ENCODE data around the gene MYO5B.

Gene MYO5B

DNA sequence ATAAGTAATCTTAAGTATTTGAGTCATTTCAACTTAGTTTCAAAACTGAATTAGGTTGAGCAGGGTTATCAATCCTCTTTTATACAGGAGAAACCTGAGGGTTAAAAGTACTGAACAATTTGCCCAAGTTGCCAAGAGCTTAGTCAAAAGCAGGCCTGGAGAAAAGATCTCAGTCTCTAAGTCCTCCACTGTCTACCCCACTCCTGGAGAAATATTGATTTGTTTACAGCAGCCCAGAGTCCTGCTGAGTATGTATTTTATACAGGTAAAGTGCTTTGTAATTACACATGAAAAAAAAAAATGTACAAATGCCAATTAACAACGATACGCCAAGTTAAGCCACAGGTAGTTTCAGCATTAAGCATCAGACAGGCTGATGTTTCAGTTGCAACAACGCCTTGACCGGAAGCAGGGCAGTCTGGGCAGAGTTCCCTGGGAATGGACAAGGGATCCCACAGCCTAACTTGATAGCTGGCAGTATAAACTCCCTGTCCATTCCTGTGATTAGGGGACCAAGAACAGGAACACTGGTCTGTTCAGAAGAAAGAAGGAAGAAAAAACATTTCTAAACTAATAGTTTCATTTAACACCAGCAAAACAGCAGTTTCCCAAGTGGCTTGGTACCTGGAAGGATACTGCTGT lies 132.9 kb downstream of the MYO5B start:
- DNase-seq = no peak

DNA sequence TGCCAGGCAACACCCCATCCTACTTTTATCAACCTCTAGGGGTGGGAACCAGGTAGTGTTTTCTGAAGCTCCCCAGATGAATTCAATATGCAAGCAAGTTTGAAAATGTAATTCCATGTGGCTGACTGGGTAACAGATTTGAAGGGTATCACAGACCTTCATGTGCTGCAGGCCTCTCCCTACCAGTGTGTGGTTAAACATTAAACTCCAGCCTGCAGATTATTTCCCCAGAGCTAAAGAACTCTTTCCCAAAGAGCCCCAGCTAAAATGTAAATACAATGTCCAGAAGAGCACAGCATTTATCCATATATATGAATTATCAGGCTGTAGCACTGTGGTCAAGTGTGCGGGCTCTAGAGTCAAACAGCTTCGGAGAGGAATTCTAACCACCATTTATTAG lies 134.1 kb downstream of the MYO5B start:
- DNase-seq = no peak

DNA sequence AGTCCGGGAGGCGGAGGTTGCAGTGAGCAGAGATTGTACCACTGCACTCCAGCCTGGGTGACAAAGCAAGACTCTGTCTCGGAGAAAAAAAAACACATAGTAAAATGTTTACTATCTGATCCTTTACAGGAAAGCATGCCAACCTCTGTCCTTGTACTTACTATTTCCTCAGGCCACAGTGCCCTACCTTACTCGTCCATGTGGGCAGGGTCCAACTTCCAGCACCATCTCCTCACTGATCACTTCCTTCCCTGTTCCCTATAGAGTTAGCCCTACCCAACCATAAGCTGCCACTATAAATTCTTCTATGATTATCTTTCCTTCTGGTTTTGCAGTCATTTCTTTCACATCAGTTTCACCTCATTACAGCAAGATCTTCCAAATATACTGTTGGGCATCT lies 136.2 kb downstream of the MYO5B start:
- DNase-seq = no peak

DNA sequence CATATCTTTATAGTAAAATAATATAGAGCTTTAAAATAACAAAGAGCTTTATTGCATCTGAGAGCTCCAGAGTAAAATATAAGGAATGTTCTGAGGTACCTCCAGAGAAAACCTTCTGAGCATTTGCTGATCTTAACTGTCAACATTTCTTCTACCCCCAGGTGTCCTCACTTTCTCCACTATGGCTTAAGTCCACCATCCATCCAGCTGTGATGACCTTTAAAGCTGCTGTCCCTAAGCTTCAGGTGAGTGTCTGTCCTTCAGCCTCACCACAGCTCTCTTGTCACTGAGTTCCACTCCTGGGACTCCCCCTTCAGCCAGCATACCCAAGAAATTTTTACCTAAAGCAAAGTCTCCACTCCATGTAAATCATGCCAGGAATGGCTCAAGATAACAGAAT lies 137.9 kb downstream of the MYO5B start:
- DNase-seq = no peak

DNA sequence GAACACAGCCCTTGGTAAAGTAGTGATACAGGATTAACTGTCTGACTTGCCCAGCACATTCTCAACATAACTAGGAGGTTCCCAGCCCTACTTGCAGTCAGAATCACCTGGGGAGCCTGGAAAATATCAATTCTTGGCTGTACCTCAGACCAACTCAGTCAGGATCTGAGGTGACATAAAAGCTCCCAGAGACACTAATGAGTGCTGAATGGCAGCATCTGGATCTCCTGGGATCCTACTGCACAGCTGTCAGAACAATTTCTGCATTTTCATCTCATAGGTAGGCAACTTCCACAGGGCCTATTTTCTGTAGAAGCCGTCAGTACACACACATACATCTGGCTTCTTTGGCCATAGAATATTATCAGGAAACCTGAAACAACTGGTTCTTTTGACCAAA lies 138.8 kb downstream of the MYO5B start:
- DNase-seq = no peak

DNA sequence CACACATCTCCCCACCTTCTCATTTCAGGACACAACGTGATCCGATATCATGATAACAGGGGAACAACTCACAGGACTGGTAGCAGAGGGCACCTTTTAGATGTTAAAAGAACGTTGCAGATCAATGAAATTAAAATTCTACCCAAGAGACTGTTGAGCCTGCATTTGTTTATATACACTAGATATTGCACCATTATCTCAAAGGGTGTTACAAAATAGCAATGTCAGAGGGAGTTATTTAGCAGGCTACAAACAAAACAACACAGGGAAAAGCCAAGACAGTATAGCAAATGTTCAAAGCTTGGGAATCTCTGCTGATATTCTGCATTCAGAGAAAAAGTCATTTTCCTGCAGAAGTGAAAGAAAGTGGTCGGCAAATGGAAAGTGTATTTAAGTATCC lies 139.5 kb downstream of the MYO5B start:
- no peak for DNase-seq

DNA sequence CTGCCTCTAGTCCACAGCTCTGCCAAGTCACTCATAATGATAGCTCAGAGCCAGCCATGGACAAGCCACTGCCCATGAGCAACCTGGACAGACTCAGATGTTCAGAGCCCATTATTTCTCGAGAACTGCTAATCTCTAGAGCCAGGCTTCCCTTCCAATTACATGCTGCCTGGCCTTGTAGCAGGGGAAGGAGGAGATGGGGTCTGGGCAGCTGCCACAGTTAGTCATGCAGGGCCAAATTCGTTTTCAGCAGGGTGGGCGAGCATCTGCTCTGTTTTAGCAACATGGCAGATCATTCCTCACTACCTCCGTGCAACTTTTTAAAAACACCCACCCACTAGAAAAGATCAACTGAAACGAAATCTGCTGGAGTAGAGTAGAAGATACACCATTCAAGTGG lies 141.8 kb downstream of the MYO5B start:
- no peak for DNase-seq

DNA sequence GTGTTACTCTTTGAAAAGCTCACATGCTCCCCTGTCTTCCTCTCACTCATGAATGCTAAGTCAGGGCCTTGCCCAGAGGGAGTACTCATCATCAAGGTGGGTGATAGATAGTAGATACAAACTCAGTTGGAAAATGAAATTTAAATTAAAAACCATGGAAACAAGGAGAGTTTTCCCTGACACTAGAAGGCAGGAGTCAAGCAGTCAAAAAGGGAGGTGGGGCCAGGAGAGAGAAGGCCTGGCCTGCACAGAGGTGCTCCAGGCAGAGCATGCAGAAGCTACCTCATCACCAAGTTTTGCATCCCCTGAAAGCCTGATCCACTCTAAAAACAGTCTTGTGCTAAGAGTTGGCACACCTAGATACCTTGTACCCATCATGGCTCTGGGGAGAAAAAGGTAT lies 143.7 kb downstream of the MYO5B start:
- no peak for DNase-seq

DNA sequence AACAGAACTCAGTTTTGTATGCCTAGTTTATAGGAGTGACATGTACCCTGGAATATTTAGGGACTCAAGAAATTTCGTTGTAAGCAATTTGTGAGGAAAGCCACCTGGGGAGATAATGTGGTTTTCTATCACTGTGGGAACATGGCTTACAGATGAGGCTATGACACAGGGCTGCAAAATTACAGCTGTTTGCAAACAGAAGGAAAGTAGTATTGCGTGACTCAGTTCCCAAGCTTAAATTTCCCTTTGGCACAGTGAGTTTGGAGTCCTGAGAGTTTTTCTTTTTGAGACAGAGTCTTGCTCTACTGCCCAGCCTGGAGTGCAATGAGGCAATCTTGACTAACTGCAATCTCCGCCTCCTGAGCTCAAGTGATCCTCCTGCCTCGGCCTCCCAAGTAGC lies 149.8 kb downstream of the MYO5B start:
- no peak for DNase-seq

DNA sequence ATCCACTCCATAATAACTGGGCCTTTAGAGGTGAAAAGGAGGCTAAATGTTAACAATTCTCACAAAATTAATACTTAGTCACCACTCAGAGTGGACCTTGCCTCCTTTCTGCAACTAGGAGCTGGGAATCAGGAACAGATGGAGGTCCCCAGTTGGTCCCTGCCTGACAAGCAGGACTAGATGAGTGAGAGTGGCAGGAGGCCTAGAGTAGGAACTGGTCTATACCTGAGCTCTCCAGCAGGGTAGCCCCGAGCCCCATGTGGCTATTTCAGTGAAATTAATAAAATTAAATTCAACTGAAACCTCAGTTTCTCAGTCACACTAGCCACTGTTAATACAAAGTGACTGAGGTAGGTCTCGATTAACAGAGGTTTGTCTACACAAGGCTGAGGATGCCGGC lies 150.5 kb downstream of the MYO5B start:
- no peak for DNase-seq

DNA sequence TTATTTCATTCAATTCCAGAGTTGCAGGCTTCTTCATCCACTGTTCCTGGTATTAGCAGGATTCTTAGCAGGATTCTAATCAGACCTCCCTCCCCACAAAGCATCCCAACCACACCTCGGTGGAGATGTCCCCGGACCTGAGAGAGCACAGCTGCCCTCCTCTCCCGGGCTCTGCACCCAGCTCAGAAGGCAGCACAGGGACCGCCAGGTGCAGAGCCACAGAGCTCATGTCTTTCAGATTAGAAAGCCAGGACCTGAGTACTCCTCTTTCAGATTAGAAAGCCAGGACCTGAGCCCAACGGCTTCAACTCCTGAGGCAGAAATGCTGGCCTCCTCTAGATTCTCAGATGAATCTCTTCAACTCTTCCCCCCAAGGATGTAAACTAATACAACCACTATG lies 152.3 kb downstream of the MYO5B start:
- no peak for DNase-seq

DNA sequence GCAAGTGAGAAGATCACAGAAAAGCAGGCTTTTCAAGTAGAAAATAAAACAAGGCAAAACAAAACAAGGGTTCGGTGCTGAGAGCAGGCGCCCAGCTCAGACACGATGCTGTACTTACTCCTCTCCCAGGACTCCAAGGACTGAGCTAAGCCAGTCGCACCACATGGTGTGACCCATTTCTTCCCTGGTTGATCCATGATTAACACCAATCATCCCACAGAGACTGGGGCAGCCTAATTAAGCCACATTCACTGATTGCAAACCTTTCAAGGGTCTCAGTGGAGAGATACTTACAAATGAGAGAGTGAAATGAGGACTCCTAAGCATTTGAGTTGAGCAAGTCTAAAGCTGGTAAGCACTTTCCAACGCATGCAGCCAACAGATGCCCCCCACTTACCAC lies 155.2 kb downstream of the MYO5B start:
- no peak for DNase-seq

DNA sequence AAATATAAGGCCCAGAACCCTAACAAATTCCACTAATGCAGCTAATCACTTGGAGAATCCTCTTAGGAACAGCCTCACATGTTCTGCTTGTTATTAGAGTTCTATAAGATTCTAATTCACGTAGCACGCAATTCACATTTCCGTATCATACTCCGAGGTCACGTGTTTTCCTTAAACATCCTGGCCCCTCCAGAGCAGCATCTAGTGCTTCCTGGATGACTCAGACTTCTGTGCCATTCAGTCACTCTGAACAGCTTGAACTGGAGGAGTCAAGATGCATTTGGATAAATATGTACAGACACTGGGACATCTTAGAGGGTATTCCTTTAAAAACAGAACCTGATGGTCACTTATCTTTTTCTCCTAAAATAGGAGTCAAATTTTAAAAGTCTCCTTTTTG lies 156.5 kb downstream of the MYO5B start:
- peak; percentile 33 for DNase-seq

DNA sequence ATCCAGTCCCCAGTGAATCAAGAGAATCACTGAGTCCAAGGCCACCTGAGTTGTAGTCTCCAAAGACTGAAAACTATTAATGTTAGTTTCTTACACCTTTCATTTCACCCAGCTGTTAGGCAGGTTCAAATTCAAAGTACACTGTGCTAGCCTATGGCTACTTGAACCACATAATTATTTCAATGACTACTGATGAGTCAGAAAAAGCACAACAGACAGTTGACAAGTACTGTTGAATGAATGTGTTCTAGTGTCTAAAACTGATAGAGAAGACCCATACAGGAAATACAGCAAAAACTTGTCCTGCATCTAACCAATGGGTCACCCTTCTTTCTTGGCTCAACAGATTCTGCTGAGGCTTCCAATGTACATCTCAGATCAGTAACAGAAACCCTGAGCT lies 160.9 kb downstream of the MYO5B start:
- DNase-seq = no peak

DNA sequence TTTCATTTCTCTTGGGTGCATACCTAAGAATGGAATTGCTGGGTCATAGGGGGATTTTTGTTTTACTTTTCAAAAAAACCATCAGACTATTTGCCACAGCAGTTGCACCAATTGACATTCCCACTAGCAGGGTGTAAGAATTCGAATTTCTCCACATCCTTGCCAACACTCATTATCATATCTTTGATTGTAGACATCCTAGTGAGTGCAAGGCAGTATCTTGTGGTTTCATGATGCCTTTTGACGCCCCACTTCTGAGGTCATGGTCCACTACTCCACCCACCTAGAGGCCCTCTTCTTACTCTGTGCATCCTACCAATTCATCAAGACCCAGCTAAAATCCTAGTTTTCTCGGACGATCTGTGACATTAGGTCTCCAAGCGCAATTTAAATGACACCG lies 161.9 kb downstream of the MYO5B start:
- DNase-seq = no peak

DNA sequence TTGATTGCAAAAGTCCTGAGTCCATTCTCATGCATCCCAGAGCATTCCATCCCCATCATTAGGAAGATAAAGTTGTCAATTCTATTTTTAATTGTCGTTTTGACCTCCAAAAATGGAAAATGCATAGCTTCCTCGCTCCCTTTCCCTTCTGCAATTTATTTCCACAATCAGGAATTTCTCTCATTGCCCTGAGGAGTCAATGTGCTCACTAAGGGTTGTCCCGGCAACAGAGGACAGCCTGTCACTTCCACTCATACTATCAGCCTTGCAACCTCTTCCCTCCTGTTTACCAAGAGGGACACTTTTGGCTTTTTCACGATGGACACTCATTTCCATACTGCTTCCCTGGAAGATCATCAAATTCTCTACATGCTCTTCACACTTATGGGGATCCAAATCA lies 164.8 kb downstream of the MYO5B start:
- DNase-seq = no peak

DNA sequence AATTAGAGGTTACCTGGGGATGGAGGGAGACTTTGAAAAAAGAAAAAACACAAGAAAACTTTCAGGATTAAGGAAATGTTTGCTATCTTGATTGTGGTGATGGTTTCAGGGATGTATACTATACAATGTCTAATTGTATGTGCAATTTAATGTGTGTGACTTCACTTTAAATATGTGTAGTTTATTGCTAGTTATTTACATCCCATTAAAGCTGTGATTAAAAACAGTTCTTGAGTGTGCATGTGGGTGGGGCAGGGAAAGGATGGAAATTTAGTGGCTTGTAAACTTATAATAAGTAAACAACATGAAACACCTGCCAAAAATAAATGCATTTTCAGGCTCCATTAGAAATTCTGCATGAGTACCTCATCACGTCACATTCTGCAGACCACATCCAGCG lies 167.0 kb downstream of the MYO5B start:
- DNase-seq = no peak

DNA sequence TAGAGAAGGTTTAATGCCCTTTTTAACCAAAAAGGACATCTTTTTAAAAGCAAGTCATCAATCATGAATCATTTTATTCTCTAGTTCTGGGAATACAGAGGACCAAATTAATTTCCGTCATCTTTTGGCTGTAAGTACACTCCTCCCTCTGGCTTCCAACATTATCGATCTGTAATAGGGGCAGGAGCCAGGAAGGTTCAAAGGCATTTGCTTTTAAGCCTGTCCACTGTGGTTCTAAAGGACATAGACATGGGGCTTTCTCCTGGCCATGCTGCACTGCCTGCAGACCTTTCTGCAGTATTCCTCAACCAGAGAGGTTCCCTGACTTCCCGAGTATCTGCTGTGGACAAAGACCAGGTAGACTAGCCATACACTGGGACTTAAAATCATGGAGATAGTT lies 170.5 kb downstream of the MYO5B start:
- no peak for DNase-seq

DNA sequence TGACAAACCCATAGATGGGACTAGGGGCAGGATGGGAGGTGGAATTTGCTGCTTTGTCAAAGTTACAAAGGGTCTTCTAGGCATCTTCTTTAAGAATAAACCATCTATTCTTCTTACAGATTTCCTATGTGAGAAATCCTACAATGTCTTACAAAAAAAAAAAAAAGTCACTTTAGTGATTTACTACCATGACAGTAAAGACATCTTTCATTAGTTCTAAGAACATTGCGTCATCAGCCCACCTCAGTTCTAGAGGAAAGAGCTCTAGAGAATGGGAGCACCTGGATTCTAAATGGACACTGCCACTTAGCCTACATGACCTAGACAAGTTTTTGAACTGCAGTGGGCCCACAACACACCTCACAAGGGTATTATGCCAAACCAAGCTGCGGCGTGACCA lies 172.0 kb downstream of the MYO5B start:
- DNase-seq = no peak

DNA sequence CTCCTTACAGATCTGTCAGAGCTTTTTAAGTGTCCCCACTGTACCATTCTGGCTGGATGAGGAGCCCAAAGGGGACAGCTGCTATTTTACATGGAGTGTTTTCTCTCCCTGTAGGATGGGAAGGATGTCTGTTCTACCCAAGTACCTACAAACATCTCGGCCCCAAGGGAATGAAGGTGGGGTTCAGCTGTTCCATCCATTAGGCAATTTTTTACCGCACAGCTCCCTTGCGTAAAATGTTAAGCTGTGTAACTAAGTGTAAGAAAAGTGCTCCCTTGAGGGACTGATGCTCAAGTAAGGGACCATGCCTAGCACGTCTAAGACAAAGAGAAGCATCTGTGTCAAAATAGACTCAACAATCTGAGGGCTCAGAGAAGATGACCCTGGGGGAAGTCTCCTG lies 180.3 kb downstream of the MYO5B start:
- DNase-seq = no peak

DNA sequence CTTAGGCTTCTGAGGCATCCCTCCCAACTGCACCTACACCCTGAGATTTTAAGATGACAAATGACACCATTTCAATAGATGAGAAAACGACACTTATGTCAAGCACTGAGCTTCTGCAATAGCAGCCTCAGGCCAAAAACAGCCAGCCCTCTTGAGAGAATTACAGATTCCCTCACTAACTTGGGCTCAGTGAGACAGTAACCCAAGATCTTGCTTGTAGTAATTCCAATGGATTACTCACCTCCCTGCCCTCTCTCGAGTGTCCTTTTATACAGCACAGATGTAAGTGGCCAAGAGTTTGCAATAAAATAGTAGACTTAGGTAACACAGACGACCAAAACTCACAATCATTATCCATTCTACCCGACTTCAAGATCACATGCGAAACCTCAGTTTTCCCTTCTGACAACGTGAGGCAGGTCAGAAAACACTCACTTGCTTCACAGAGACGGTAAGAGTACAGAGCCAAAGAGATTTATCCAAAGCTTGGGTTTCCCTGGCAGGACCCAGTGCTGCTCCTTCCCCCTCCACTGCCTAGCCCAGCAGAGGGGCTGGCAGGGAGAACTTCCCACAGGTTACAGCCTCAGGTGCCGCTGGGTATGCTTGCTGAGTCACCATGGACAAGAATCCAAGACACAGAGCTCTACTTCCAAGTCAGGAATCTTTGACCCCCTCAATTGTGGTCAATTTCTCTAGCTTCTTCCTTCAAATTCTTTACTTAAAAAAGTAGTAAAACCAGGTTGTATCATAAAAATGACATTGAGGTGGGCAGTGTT lies 181.4 kb downstream of the MYO5B start:
- DNase-seq = no peak

DNA sequence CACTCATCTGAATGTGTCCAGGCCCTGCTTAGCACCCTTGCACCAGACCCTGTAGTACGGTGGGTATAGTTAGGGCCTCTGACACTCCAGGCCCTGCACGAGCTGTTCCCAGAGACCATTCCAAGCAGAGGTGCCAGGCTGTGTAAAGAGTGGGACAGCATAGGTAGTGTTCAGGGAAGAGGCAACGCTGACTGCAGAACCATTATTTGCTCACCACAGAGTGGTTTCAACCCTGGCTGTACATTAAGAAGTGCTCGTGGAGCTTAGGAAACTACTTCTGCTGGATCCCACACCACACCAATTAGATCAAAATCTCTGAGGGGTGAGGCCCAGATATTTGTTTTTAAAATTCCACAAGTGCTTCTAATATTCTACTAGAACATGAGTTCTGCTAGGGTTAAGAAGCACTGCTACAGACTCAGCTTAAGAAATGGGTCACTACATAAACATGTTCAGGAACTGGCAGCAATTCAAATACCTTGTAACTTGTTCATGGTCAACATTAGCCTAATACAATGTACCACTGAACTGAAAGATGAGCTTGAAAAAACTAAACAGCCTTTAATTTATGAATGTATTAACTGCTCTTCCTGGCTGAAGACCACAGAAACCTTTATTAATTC lies 183.0 kb downstream of the MYO5B start:
- peak; percentile 70 for DNase-seq

DNA sequence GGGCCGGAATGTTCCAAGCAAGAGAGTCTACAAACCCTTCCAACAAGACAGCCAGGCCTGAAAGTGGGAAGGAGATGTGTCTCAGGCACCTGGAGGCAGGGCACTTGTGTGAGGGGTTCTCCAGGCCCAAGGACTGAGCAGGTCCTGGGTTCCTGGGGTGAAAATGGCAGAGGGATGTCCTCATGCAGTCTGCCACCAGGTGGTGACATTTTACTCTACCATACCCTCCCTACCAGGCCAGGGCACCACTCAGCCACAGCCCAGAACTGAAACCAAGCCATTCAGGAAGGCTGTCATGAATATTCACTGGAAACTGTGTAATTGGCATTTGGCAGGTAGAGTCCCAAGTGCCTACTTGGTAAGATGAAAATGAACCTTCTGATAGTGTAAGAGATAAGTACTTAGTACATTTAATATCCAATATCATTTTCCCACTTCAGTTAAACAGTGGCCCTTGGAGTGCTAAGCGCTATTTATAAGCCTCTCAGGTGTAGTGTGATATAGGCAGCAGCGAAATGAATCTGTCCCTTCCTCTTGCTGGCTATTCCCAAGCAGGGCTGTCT lies 185.1 kb downstream of the MYO5B start:
- peak; percentile 16 for DNase-seq

DNA sequence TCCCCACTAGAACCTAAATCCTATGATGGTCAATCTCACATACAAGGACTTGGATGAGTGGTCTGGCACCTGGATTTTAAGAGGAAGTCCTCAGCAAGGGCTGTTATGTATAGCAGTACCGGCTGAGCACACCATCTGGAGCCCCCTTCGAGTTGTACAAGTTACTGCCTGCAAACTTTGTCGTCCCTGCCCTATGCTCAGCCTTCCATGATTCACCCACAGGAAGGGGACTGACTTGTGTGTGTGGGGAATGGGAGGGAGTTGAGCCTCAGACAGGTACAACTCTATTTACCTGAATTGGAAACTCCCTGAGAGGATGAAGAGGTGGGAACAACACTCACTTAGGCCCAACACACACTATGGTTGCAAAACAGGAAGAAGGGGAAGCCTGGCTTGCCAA lies 186.6 kb downstream of the MYO5B start:
- DNase-seq = no peak

Data from fibroblast of skin of right biceps (primary cell).